HEK293 (cell line): ENCODE results near the gene CORO7.

Experiments used
- CTCF ChIA-PET: fragments of 350-600 bp; formaldehyde crosslinking; extraction: SDS; loops from one replicate; lab custom pipeline; 2021; ENCODE audit warnings: antibody characterized with exemption; lab: Yijun Ruan, JAX
- POLR2A ChIA-PET: fragments of 300-600 bp; formaldehyde crosslinking; extraction: SDS; loops from one replicate; lab custom pipeline; 2020; ENCODE audit warnings: antibody characterized with exemption, inconsistent platforms; lab: Yijun Ruan, JAX
- H3K27ac ChIP-seq: fragments of 200-500 bp; sonication (Bioruptor generic); 2 replicates; pipeline ENCODE4 v1.5.1; 2014; ENCODE audit warnings: low read depth, low read length, control low read depth, inconsistent platforms; ENCODE audit errors: extremely low read depth
- H3K36me3 ChIP-seq, 2 experiments: fragments of 200-500 bp in 1 of 2; sonication (Bioruptor generic) in 1 of 2; 1 replicate in 1 of 2; 2 replicates in 1 of 2; pipeline ENCODE4 v1.5.1; 2014 to 2017; ENCODE audit warnings: inconsistent platforms in 2 of 2, low read length in 2 of 2; ENCODE audit not compliant: control insufficient read depth in 2 of 2, insufficient read depth in 1 of 2
- H3K4me1 ChIP-seq: fragments of 200-500 bp; sonication (Bioruptor generic); 2 replicates; pipeline ENCODE4 v1.5.1; 2014; ENCODE audit warnings: mild to moderate bottlenecking, low read length, inconsistent platforms; ENCODE audit not compliant: control insufficient read depth, insufficient read depth
- H3K4me3 ChIP-seq: 2 replicates; pipeline ENCODE4 v1.5.1; 2011; ENCODE audit warnings: low read depth, mild to moderate bottlenecking, control low read depth, low read length, moderate library complexity
- H3K9me3 ChIP-seq: fragments of 200-500 bp; sonication (Bioruptor generic); 2 replicates; pipeline ENCODE4 v1.5.1; 2014; ENCODE audit warnings: low read depth, low read length, inconsistent platforms; ENCODE audit not compliant: control insufficient read depth, insufficient read depth
- EGR2 ChIP-seq: fragments of 450-650 bp; formaldehyde crosslinking; IDR thresholded peaks from 2 replicates; pipeline ENCODE4 v1.5.1; 2016; ENCODE audit warnings: low read depth, missing biosample characterization, missing genetic modification characterization
- OSR2 ChIP-seq: fragments of 450-650 bp; formaldehyde crosslinking; IDR thresholded peaks from 2 replicates; pipeline ENCODE4 v1.5.1; 2016; ENCODE audit warnings: missing biosample characterization, missing genetic modification characterization
- YY2 ChIP-seq: fragments of 450-650 bp; formaldehyde crosslinking; IDR thresholded peaks from 2 replicates; pipeline ENCODE4 v1.5.1; 2016; ENCODE audit warnings: missing biosample characterization, missing genetic modification characterization
- ZBTB17 ChIP-seq: fragments of 450-650 bp; formaldehyde crosslinking; IDR thresholded peaks from 2 replicates; pipeline ENCODE4 v1.5.1; 2016; ENCODE audit warnings: missing biosample characterization, missing genetic modification characterization
- ZBTB21 ChIP-seq: fragments of 450-650 bp; formaldehyde crosslinking; IDR thresholded peaks from 2 replicates; pipeline ENCODE4 v1.5.1; 2017; ENCODE audit warnings: missing biosample characterization, missing genetic modification characterization
- ZBTB48 ChIP-seq: fragments of 450-650 bp; formaldehyde crosslinking; IDR thresholded peaks from 2 replicates; pipeline ENCODE4 v1.5.1; 2016; ENCODE audit warnings: missing biosample characterization, missing genetic modification characterization
- ZEB2 ChIP-seq: fragments of 450-650 bp; formaldehyde crosslinking; IDR thresholded peaks from 2 replicates; pipeline ENCODE4 v1.5.1; 2016; ENCODE audit warnings: missing biosample characterization, missing genetic modification characterization
- ZFHX2 ChIP-seq: fragments of 450-650 bp; formaldehyde crosslinking; conservative IDR thresholded peaks from 2 replicates; pipeline ENCODE4 v1.5.1; 2016; ENCODE audit warnings: missing biosample characterization, missing genetic modification characterization
- ZIC2 ChIP-seq: fragments of 450-650 bp; formaldehyde crosslinking; IDR thresholded peaks from 2 replicates; pipeline ENCODE4 v1.5.1; 2016; ENCODE audit warnings: missing biosample characterization, missing genetic modification characterization
- ZNF138 ChIP-seq: fragments of 450-650 bp; formaldehyde crosslinking; IDR thresholded peaks from 2 replicates; pipeline ENCODE4 v1.5.1; 2016; ENCODE audit warnings: missing biosample characterization, missing genetic modification characterization, borderline replicate concordance
- ZNF157 ChIP-seq: fragments of 450-650 bp; formaldehyde crosslinking; IDR thresholded peaks from 2 replicates; pipeline ENCODE4 v1.5.1; 2016; ENCODE audit warnings: missing biosample characterization, missing genetic modification characterization
- ZNF19 ChIP-seq: fragments of 450-650 bp; formaldehyde crosslinking; IDR thresholded peaks from 2 replicates; pipeline ENCODE4; 2016; ENCODE audit warnings: missing biosample characterization, missing genetic modification characterization, low read depth
- ZNF24 ChIP-seq: fragments of 450-650 bp; formaldehyde crosslinking; IDR thresholded peaks from 2 replicates; pipeline ENCODE4 v1.5.1; 2016; ENCODE audit warnings: missing biosample characterization, missing genetic modification characterization
- ZNF248 ChIP-seq: fragments of 450-650 bp; formaldehyde crosslinking; IDR thresholded peaks from 2 replicates; pipeline ENCODE4 v1.5.1; 2017; ENCODE audit warnings: missing biosample characterization, missing genetic modification characterization
- ZNF341 ChIP-seq: fragments of 450-650 bp; formaldehyde crosslinking; IDR thresholded peaks from 2 replicates; pipeline ENCODE4; 2016; ENCODE audit warnings: low read depth, missing biosample characterization, missing genetic modification characterization
- ZNF394 ChIP-seq: fragments of 450-650 bp; formaldehyde crosslinking; IDR thresholded peaks from 2 replicates; pipeline ENCODE4 v1.5.1; 2016; ENCODE audit warnings: missing biosample characterization, missing genetic modification characterization, mild to moderate bottlenecking, moderate library complexity, borderline replicate concordance
- ZNF426 ChIP-seq: fragments of 450-650 bp; formaldehyde crosslinking; IDR thresholded peaks from 2 replicates; pipeline ENCODE4 v1.5.1; 2017; ENCODE audit warnings: missing biosample characterization, missing genetic modification characterization, mild to moderate bottlenecking, inconsistent platforms, moderate library complexity
- ZNF514 ChIP-seq: fragments of 450-650 bp; formaldehyde crosslinking; IDR thresholded peaks from 2 replicates; pipeline ENCODE4 v1.5.1; 2016; ENCODE audit warnings: missing biosample characterization, missing genetic modification characterization
- ZNF600 ChIP-seq: fragments of 450-650 bp; formaldehyde crosslinking; IDR thresholded peaks from 2 replicates; pipeline ENCODE4 v1.5.1; 2016; ENCODE audit warnings: missing biosample characterization, missing genetic modification characterization
- ZNF623 ChIP-seq: fragments of 450-650 bp; formaldehyde crosslinking; IDR thresholded peaks from 2 replicates; pipeline ENCODE4 v1.5.1; 2016; ENCODE audit warnings: missing biosample characterization, missing genetic modification characterization
- ZNF677 ChIP-seq: fragments of 450-650 bp; IDR thresholded peaks from 2 replicates; pipeline ENCODE4 v1.5.0; 2018; ENCODE audit warnings: missing biosample characterization, mild to moderate bottlenecking, missing genetic modification characterization, moderate library complexity
- ZNF707 ChIP-seq: fragments of 450-650 bp; formaldehyde crosslinking; IDR thresholded peaks from 2 replicates; pipeline ENCODE4 v1.5.1; 2016; ENCODE audit warnings: missing biosample characterization, missing genetic modification characterization
- TF ChIP-seq, protein P1 (sequence below): fragments of 450-650 bp; formaldehyde crosslinking; IDR thresholded peaks from 2 replicates; pipeline ENCODE4 v1.5.1; 2016; ENCODE audit warnings: missing biosample characterization, missing genetic modification characterization, low read depth
- TF ChIP-seq, protein P2 (sequence below): fragments of 450-650 bp; formaldehyde crosslinking; IDR thresholded peaks from 2 replicates; pipeline ENCODE4 v1.5.1; 2017; ENCODE audit warnings: missing biosample characterization, missing genetic modification characterization
- TF ChIP-seq, protein P3 (sequence below): fragments of 450-650 bp; formaldehyde crosslinking; IDR thresholded peaks from 2 replicates; pipeline ENCODE4 v1.5.1; 2017; ENCODE audit warnings: missing biosample characterization, mild to moderate bottlenecking, missing genetic modification characterization, moderate library complexity
- TF ChIP-seq, protein P4 (sequence below): fragments of 450-650 bp; formaldehyde crosslinking; IDR thresholded peaks from 2 replicates; pipeline ENCODE4 v1.5.1; 2016; ENCODE audit warnings: missing biosample characterization, missing genetic modification characterization
- TF ChIP-seq, protein P5 (sequence below): fragments of 450-650 bp; formaldehyde crosslinking; IDR thresholded peaks from 2 replicates; pipeline ENCODE4 v1.5.1; 2016; ENCODE audit warnings: missing biosample characterization, missing genetic modification characterization

CORO7 gene

DNA sequence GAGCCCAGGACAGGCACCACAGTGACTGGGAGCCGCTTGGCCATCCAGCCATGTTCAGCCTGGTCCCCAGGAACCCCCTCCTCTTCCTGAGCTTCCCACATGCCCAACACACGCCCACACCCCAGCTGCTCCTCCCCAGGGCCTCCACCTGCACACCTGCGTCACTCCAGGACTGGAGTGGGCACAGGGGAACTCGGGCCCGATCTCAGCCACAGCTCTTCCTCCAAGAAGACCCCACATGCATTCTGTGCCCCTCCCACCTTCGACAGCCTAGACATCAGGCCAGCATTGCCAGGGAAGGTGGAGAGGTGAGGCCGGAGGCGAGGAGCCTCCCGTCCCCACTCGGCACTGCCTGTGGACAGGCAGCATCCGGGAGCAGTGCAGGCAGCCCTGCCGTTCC is 50.8 kb downstream of the CORO7 start:
- no peaks in the 10 kb centered on the region for H3K4me1 ChIP-seq
- CTCF ChIA-PET = interaction anchor here (2.0 kb wide), 1 partner anchor 37 kb away, joined by 16 read pairs; no protein-coding TSS in a partner anchor
- TF ChIP-seq ZNF707 (tag by site-specific recombination) (no peak), ZFHX2 (tag by site-specific recombination) (peak; percentile 73), ZNF248 (tag by site-specific recombination) (no peak), ZBTB21 (tag by site-specific recombination) (no peak), ZNF426 (tag by site-specific recombination) (no peak), ZNF341 (tag by site-specific recombination) (no peak), ZIC2 (tag by site-specific recombination) (no peak), ZNF138 (tag by site-specific recombination) (no peak), ZNF24 (tag by site-specific recombination) (no peak), ZNF677 (tag by site-specific recombination) (no peak), ZBTB17 (tag by site-specific recombination) (no peak), ZNF623 (tag by site-specific recombination) (no peak), OSR2 (tag by site-specific recombination) (no peak), EGR2 (tag by site-specific recombination) (peak; percentile 62), YY2 (tag by site-specific recombination) (no peak), ZNF19 (no peak), ZNF514 (tag by site-specific recombination) (no peak), ZEB2 (tag by site-specific recombination) (no peak), ZNF394 (tag by site-specific recombination) (no peak), ZNF600 (tag by site-specific recombination) (no peak), ZBTB48 (no peak), ZNF157 (tag by site-specific recombination) (no peak)
- TF ChIP-seq, protein P1, sequence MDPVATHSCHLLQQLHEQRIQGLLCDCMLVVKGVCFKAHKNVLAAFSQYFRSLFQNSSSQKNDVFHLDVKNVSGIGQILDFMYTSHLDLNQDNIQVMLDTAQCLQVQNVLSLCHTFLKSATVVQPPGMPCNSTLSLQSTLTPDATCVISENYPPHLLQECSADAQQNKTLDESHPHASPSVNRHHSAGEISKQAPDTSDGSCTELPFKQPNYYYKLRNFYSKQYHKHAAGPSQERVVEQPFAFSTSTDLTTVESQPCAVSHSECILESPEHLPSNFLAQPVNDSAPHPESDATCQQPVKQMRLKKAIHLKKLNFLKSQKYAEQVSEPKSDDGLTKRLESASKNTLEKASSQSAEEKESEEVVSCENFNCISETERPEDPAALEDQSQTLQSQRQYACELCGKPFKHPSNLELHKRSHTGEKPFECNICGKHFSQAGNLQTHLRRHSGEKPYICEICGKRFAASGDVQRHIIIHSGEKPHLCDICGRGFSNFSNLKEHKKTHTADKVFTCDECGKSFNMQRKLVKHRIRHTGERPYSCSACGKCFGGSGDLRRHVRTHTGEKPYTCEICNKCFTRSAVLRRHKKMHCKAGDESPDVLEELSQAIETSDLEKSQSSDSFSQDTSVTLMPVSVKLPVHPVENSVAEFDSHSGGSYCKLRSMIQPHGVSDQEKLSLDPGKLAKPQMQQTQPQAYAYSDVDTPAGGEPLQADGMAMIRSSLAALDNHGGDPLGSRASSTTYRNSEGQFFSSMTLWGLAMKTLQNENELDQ (tag by site-specific recombination) = no peak
- TF ChIP-seq, protein P2, sequence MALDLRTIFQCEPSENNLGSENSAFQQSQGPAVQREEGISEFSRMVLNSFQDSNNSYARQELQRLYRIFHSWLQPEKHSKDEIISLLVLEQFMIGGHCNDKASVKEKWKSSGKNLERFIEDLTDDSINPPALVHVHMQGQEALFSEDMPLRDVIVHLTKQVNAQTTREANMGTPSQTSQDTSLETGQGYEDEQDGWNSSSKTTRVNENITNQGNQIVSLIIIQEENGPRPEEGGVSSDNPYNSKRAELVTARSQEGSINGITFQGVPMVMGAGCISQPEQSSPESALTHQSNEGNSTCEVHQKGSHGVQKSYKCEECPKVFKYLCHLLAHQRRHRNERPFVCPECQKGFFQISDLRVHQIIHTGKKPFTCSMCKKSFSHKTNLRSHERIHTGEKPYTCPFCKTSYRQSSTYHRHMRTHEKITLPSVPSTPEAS (tag by site-specific recombination) = no peak
- TF ChIP-seq, protein P3, sequence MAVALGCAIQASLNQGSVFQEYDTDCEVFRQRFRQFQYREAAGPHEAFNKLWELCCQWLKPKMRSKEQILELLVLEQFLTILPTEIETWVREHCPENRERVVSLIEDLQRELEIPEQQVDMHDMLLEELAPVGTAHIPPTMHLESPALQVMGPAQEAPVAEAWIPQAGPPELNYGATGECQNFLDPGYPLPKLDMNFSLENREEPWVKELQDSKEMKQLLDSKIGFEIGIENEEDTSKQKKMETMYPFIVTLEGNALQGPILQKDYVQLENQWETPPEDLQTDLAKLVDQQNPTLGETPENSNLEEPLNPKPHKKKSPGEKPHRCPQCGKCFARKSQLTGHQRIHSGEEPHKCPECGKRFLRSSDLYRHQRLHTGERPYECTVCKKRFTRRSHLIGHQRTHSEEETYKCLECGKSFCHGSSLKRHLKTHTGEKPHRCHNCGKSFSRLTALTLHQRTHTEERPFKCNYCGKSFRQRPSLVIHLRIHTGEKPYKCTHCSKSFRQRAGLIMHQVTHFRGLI (tag by site-specific recombination) = no peak
- TF ChIP-seq, protein P4, sequence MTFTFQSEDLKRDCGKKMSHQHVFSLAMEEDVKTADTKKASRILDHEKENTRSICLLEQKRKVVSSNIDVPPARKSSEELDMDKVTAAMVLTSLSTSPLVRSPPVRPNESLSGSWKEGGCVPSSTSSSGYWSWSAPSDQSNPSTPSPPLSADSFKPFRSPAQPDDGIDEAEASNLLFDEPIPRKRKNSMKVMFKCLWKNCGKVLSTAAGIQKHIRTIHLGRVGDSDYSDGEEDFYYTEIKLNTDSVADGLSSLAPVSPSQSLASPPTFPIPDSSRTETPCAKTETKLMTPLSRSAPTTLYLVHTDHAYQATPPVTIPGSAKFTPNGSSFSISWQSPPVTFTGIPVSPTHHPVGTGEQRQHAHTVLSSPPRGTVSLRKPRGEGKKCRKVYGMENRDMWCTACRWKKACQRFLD = no peak
- TF ChIP-seq, protein P5, sequence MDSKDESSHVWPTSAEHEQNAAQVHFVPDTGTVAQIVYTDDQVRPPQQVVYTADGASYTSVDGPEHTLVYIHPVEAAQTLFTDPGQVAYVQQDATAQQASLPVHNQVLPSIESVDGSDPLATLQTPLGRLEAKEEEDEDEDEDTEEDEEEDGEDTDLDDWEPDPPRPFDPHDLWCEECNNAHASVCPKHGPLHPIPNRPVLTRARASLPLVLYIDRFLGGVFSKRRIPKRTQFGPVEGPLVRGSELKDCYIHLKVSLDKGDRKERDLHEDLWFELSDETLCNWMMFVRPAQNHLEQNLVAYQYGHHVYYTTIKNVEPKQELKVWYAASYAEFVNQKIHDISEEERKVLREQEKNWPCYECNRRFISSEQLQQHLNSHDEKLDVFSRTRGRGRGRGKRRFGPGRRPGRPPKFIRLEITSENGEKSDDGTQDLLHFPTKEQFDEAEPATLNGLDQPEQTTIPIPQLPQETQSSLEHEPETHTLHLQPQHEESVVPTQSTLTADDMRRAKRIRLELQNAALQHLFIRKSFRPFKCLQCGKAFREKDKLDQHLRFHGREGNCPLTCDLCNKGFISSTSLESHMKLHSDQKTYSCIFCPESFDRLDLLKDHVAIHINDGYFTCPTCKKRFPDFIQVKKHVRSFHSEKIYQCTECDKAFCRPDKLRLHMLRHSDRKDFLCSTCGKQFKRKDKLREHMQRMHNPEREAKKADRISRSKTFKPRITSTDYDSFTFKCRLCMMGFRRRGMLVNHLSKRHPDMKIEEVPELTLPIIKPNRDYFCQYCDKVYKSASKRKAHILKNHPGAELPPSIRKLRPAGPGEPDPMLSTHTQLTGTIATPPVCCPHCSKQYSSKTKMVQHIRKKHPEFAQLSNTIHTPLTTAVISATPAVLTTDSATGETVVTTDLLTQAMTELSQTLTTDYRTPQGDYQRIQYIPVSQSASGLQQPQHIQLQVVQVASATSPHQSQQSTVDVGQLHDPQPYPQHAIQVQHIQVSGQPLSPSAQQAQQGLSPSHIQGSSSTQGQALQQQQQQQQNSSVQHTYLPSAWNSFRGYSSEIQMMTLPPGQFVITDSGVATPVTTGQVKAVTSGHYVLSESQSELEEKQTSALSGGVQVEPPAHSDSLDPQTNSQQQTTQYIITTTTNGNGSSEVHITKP (tag by site-specific recombination) = peak; percentile 26; the same call in 1 of the 2 replicates
- H3K9me3 ChIP-seq = no peaks in the 10 kb centered on the region
- H3K27ac ChIP-seq = no peak overlapping the region
- no peak overlapping the region for H3K4me3 ChIP-seq
- POLR2A ChIA-PET = interaction anchor here (0.6 to 0.7 kb wide), 2 partner anchors 34 to 112 kb away, joined by 3 to 4 read pairs; no protein-coding TSS in a partner anchor
- peaks cover 0 to 26% of the 10 kb centered on the region in 2 experiments; a peak in 2 of 3 replicates for H3K36me3 ChIP-seq
